Small intestine (tissue), 7 donors: ENCODE results near the gene KRTAP2-4. TPM values are rescaled to one million over a fixed set of nuclear protein-coding genes. Genes with fewer than 3 reads are reported as not detected.
"Not testable (repeated sequence)": the region's sequence is repeated elsewhere in the genome, so short reads cannot be mapped to it uniquely, and the experiment has no call there.

Experiments
- DNase-seq, 2 donors: peaks; one replicate each; pipeline versions ENCODE4 v3.0.0 to v3.0.0-alpha.2; 2013
- FAIRE-seq: peaks from 2 replicates; lab custom pipeline; 2012; peaks lifted over from hg19 to GRCh38; lab: Jason Lieb, UNC
- H3K27ac ChIP-seq, 3 donors: one replicate each; pipeline ENCODE4 v1.5.1; 2013; ENCODE audit warnings: low read length in 2 of 3, mild to moderate bottlenecking in 2 of 3, control low read depth in 1 of 3, inconsistent platforms in 1 of 3, low read depth in 1 of 3, moderate library complexity in 1 of 3
- H3K27me3 ChIP-seq, 3 donors: one replicate each; pipeline ENCODE4 v1.6.1; 2013; ENCODE audit warnings: low read length in 3 of 3, inconsistent platforms in 1 of 3; ENCODE audit not compliant: control insufficient read depth in 3 of 3, insufficient read depth in 3 of 3
- H3K36me3 ChIP-seq, 3 donors: one replicate each; pipeline ENCODE4 v1.6.1; 2013; ENCODE audit warnings: low read length in 3 of 3, inconsistent platforms in 1 of 3, low read depth in 1 of 3, mild to moderate bottlenecking in 1 of 3, moderate library complexity in 1 of 3; ENCODE audit not compliant: control insufficient read depth in 3 of 3, insufficient read depth in 2 of 3
- H3K4me1 ChIP-seq, 3 donors: one replicate each; pipeline ENCODE4 v1.6.1; 2013; ENCODE audit warnings: low read length in 2 of 3, inconsistent platforms in 1 of 3, low read depth in 1 of 3, mild to moderate bottlenecking in 1 of 3, moderate library complexity in 1 of 3; ENCODE audit not compliant: control insufficient read depth in 3 of 3, insufficient read depth in 2 of 3
- H3K4me3 ChIP-seq, 3 donors: one replicate each; pipeline ENCODE4 v1.5.1; 2013; ENCODE audit warnings: low read length in 3 of 3, control low read depth in 1 of 3, inconsistent platforms in 1 of 3, low read depth in 1 of 3, mild to moderate bottlenecking in 1 of 3, moderate library complexity in 1 of 3
- H3K9me3 ChIP-seq, 2 donors: one replicate each; pipeline ENCODE4 v1.6.1; 2013; ENCODE audit warnings: low read depth in 1 of 2, low read length in 1 of 2; ENCODE audit not compliant: control insufficient read depth in 2 of 2, insufficient read depth in 1 of 2
- WGBS, 3 donors: extraction: QIAGEN DNeasy Blood & Tissue Kit; methylation state at CpG; one replicate each; pipeline ENCODE4 v1.1.7; 2013; 5-methylcytosine and 5-hydroxymethylcytosine counted together
- polyA plus RNA-seq, 4 donors: library from polyadenylated mRNA; stranded (reverse) in 3 of 4; unstranded in 1 of 4; fragments of 200-250 nt in 3 of 4; fragments of 120-200 nt in 1 of 4; gene quantifications; one replicate each; pipeline versions ENCODE4 v1.2.1 to v1.2.3, GENCODE V29; 2013
- donor health status: healthy with polysubstance abuse.
- donor health status: control.
- donor health status: control.
- donor health status: Bipolar disorder and iron deficiency.
- donor health status: healthy.

Gene KRTAP2-4
- polyA plus RNA-seq, 4 donors, result not detected

DNA sequence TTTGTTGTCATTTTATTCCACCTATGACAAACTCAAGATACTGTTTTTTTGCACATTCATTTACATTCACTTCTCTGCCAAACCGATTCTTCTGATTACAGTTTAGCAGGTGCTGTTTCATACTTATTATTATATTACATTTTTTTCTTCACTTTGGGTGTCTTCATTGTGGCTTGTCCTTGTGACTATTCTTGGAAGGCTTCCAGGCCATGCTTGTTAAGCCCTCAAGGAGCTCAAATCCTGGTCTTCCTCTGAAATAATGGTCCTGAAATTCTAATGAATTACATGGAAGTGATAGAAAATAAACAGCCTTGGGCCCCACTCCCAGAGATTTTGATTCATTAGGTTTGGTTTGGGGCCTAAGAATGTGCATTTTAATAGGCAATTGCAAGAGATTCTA is 1.4 kb downstream of the KRTAP2-4 start:
- Histone ChIP-seq H3K27ac (no peak overlapping the region), H3K4me3 (no peak overlapping the region), H3K36me3 (no peaks in the 10 kb centered on the region), H3K4me1 (no peaks in the 10 kb centered on the region), H3K27me3 (peaks cover 0 to 13% (median 2%) of the 10 kb centered on the region in 3 donors), H3K9me3 (no peaks in the 10 kb centered on the region)
- DNase-seq (no peak), FAIRE-seq (no peak)
- 46 to 79% (median 46%) methylated on average over 1 of the region's 1 CpG for WGBS, 3 donors

DNA sequence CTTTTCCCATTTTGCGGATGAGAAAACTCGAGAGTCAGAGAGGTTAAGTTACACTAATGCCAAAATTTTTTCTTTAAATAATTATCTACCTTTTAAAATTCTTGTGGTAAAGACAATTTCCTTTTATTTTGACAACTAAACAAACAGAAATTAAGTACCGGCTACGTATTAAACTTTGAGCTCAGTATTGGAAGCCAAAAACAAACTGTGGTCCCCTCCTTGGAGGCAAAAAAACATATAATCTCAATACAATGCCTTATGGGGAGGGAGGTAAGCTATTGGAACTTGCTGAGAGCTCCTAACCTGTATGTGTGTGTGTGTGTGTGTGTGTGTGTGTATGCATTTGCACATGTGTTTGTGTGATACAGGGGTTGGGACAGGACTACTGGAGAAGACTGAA is 2.2 kb downstream of the KRTAP2-4 start:
- H3K27me3 ChIP-seq, result peaks cover 0 to 17% (median 4%) of the 10 kb centered on the region in 3 donors
- H3K27ac ChIP-seq, result no peak overlapping the region
- no peaks in the 10 kb centered on the region for H3K36me3 ChIP-seq
- H3K4me3 ChIP-seq, result no peak overlapping the region
- H3K9me3 ChIP-seq, result no peaks in the 10 kb centered on the region
- no peak for DNase-seq
- FAIRE-seq, result no peak
- WGBS, 3 donors, result 53 to 65% (median 65%) methylated on average over 4 of the region's 4 CpGs
- H3K4me1 ChIP-seq, result no peaks in the 10 kb centered on the region

DNA sequence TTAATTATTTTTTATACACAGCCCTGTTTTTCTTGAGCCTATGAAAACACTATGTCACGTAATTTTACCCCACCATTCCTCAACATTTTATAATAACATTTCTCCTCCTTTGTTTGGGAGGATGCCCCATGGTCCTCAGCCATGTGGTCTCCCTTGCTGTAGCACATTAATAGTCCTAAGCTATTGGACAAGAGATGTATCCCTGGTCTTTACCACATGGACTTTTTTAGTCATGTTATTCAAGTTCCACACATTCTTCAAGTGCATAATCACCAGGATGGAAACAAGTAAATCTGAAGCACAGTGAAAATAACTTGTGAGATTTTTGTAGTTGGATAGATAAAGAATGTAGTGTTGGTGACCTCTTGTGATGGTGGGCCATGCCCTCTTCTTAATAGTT is 3.7 kb downstream of the KRTAP2-4 start:
- H3K27me3 ChIP-seq, result peaks cover 0 to 18% (median 4%) of the 10 kb centered on the region in 3 donors
- H3K4me1 ChIP-seq, result no peaks in the 10 kb centered on the region
- H3K9me3 ChIP-seq, result no peaks in the 10 kb centered on the region
- no peak overlapping the region for H3K4me3 ChIP-seq
- H3K27ac ChIP-seq, result no peak overlapping the region
- FAIRE-seq (no peak), DNase-seq (no peak)
- 55 to 80% (median 77%) methylated on average over 1 of the region's 1 CpG for WGBS, 3 donors
- no peaks in the 10 kb centered on the region for H3K36me3 ChIP-seq

GRCh38 chr17:41060052-41060604 is 5.6 kb downstream of the KRTAP2-4 start, which contains the start of gene KRTAP2-3:
Gene KRTAP2-3, minus strand, starts transcription at chr17:41060114. Its CDS starts 64 bp downstream, at chr17:41060050.
- WGBS, 3 donors, result 61 to 65% (median 62%) methylated on average over 6 of the region's 6 CpGs
- Histone ChIP-seq H3K9me3 (no peaks in the 10 kb centered on the region), H3K4me1 (no peaks in the 10 kb centered on the region), H3K36me3 (no peaks in the 10 kb centered on the region), H3K4me3 (no peak within 1 kb of the TSS), H3K27me3 (peaks cover 0 to 12% (median 4%) of the 10 kb centered on the region in 3 donors), H3K27ac (no peak within 1 kb of the TSS)
- FAIRE-seq (no peak), DNase-seq (no peak)

DNA sequence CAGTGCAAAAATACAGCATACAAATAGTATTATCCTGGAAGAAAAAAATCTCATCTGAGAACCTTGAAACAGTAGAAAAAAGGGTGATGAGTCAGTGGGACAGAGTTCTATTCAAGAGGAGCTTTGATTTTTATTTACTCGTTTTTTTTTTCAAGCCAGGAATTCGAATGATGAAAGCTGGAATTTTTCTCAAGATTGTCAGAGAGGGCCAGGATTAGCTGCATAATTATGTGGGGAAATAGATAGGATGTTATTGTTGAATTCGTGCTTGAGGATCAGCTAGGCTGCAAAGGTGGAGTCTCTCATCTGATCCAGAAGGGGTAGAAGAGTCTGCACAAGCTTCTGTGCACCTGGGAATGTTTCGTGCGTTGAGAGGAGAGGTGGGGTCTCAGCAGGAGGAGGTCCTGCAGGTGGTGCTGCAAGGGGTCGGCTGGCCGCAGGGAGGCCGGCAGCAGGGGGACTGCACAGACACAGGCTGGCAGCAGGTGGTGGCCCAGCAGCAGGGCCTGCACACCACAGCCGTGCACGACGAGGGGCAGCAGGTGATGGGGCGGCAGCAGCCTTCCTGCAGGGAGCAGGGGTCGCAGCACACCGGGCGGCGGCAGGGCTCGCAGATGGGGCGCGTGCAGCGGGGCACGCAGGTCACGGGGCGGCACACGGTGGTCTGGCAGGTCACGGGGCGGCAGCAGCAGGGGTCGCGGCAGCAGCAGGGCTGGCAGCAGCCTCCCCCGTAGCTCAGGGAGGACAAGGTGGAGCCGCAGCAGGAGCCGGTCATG is 6.2 kb downstream of the KRTAP2-4 start:
- not testable (repeated sequence) for H3K9me3 ChIP-seq, H3K4me3 ChIP-seq, H3K36me3 ChIP-seq, DNase-seq, H3K4me1 ChIP-seq, FAIRE-seq, H3K27ac ChIP-seq
- H3K27me3 ChIP-seq, result peaks cover 0 to 12% (median 4%) of the 10 kb centered on the region in 3 donors
- WGBS, 3 donors, result 24 to 28% (median 25%) methylated on average over 10 to 12 of the region's 31 CpGs

DNA sequence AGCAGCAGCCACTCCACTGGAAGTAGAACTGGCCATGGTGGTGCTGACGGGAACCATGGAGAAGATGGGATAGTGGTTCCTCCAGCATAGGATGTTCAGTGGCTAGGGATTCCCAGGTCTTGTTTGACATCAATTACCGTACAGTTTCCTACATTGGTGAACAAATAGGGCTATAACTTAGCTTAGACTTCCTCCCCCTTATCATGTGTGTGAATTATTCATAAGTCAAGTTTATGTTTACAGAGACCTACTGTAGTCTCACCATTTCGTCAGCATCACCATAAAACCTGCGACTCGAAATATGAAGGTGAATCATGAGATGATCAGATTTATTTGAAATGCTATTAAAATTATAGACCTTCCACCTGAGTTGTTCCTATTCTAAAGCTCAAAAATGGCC is 6.9 kb downstream of the KRTAP2-4 start:
- Histone ChIP-seq H3K4me3 (no peak overlapping the region), H3K36me3 (no peaks in the 10 kb centered on the region), H3K27me3 (peaks cover 0 to 12% (median 4%) of the 10 kb centered on the region in 3 donors), H3K4me1 (no peaks in the 10 kb centered on the region), H3K27ac (no peak overlapping the region), H3K9me3 (no peaks in the 10 kb centered on the region)
- DNase-seq, result no peak
- WGBS, 3 donors, result 67 to 86% (median 75%) methylated on average over 5 of the region's 5 CpGs
- FAIRE-seq, result no peak

DNA sequence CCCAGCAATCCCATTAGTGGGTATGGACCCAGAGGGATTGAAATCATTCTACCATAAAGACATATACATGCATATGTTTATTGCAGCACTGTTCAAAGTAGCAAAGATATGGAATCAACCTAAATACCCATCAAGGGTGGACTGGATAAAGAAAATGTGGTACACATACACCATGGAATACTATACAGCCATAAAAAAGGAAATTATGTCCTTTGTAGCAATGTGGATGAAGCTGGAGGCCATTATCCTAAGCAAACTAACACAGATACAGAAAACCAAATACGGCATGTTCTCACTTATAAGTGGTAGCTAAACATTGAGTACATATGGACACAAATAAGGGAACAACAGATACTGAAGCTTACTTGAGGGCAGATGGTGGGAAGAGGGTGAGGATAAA is 8.1 kb downstream of the KRTAP2-4 start:
- Histone ChIP-seq H3K27me3 (peaks cover 0 to 12% (median 4%) of the 10 kb centered on the region in 3 donors), H3K27ac (no peak overlapping the region), H3K36me3 (no peaks in the 10 kb centered on the region), H3K4me3 (no peak overlapping the region), H3K4me1 (no peaks in the 10 kb centered on the region), H3K9me3 (no peaks in the 10 kb centered on the region)
- no peak for FAIRE-seq
- WGBS, 3 donors, result 93 to 100% (median 96%) methylated on average over 1 of the region's 1 CpG
- no peak for DNase-seq

DNA sequence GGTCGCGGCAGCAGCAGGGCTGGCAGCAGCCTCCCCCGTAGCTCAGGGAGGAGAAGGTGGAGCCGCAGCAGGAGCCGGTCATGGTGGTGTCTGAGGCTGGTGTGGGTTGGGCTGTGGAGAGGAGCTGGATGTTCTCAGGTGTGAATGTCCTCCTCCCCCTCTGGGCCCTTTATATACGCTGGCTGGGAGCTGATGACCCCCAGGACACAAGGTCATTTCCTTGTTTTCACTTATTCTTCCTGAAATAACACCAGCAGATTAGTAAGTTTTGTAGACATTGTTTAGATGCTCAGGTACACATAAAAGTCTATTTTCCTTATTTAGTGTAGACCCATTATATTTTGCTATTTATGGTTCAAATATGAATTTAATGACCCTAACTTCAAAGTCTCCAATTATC is 10.5 kb downstream of the KRTAP2-4 start, which contains the start of gene KRTAP2-2:
Gene KRTAP2-2 (minus strand): TSS at position 101 of the 400 bp plus-strand sequence. CDS start 19 bp downstream, at position 82.
- 13 to 43% (median 21%) methylated on average over 1 of the region's 6 CpGs for WGBS, 3 donors
- not testable (repeated sequence) for FAIRE-seq, H3K36me3 ChIP-seq, H3K9me3 ChIP-seq, H3K4me1 ChIP-seq, DNase-seq, H3K27ac ChIP-seq, H3K4me3 ChIP-seq, H3K27me3 ChIP-seq
